Thymus (tissue), 11 donors: ENCODE data around the gene POPDC2. TPM values are rescaled to one million over a fixed set of nuclear protein-coding genes. Genes with fewer than 3 reads are reported as not detected.
"Not testable (repeated sequence)": the region's sequence is repeated elsewhere in the genome, so short reads cannot be mapped to it uniquely, and the experiment has no call there.

Experiments
- DNase-seq, 9 donors: peaks; one replicate each; pipeline ENCODE4 v3.0.0-alpha.2; 2013; ENCODE audit warnings: low spot score in 9 of 9, low read depth in 6 of 9, missing footprints in 1 of 9
- H3K27ac ChIP-seq, 2 donors: one replicate each; pipeline ENCODE4 v1.5.1; 2013; ENCODE audit warnings: control low read depth in 1 of 2, low read depth in 1 of 2, low read length in 1 of 2, mild to moderate bottlenecking in 1 of 2, moderate library complexity in 1 of 2
- H3K27me3 ChIP-seq, 2 donors: one replicate each; pipeline ENCODE4 v1.5.1; 2013; ENCODE audit warnings: low read length in 1 of 2; ENCODE audit not compliant: control insufficient read depth in 2 of 2, insufficient read depth in 1 of 2
- H3K36me3 ChIP-seq, 2 donors: one replicate each; pipeline ENCODE4 v1.5.1; 2013; ENCODE audit warnings: low read length in 1 of 2, mild to moderate bottlenecking in 1 of 2, moderate library complexity in 1 of 2; ENCODE audit not compliant: control insufficient read depth in 2 of 2, insufficient read depth in 2 of 2
- H3K4me1 ChIP-seq, 2 donors: one replicate each; pipeline ENCODE4 v1.5.1; 2013; ENCODE audit warnings: low read length in 2 of 2; ENCODE audit not compliant: control insufficient read depth in 2 of 2, insufficient read depth in 2 of 2
- H3K4me3 ChIP-seq, 2 donors: one replicate each; pipeline ENCODE4 v1.5.1; 2013; ENCODE audit warnings: low read length in 2 of 2, control low read depth in 1 of 2, mild to moderate bottlenecking in 1 of 2
- H3K9me3 ChIP-seq, 2 donors: one replicate each; pipeline ENCODE4 v1.5.1; 2013; ENCODE audit warnings: low read length in 1 of 2, mild to moderate bottlenecking in 1 of 2; ENCODE audit not compliant: control insufficient read depth in 2 of 2, insufficient read depth in 1 of 2
- WGBS: extraction: QIAGEN DNeasy Blood & Tissue Kit; methylation state at CpG from one replicate; pipeline ENCODE4 v1.1.7; 2013; 5-methylcytosine and 5-hydroxymethylcytosine counted together
- polyA plus RNA-seq: library from polyadenylated mRNA; stranded (reverse); fragments of 200-250 nt; gene quantifications from one replicate; pipeline ENCODE4 v1.2.3, GENCODE V29; 2013
- total RNA-seq: library from RNA; stranded (reverse); fragments of 120-200 nt; gene quantifications from one replicate; pipeline ENCODE4 v1.2.4, GENCODE V29; 2013
- donor health status: healthy.

The POPDC2 gene
- total and polyA plus RNA-seq, 2 donors, result 3.0 to 8.4 TPM

GRCh38 chr3:119690043-119690656, 29.8 kb upstream of the POPDC2 start:
- 64% methylated on average over 4 of the region's 4 CpGs for WGBS
- Histone ChIP-seq H3K4me3 (no peak overlapping the region), H3K36me3 (no peaks in the 10 kb centered on the region), H3K27me3 (no peaks in the 10 kb centered on the region), H3K9me3 (peaks cover 0 to 4% of the 10 kb centered on the region in 2 donors), H3K4me1 (no peaks in the 10 kb centered on the region), H3K27ac (no peak overlapping the region)
- DNase-seq, result no peak

GRCh38 chr3:119683421-119683820, 23.0 kb upstream of the POPDC2 start:
- Histone ChIP-seq H3K4me1 (no peaks in the 10 kb centered on the region), H3K27ac (no peak overlapping the region), H3K9me3 (peaks cover 0 to 4% of the 10 kb centered on the region in 2 donors), H3K27me3 (no peaks in the 10 kb centered on the region), H3K36me3 (no peaks in the 10 kb centered on the region), H3K4me3 (no peak overlapping the region)
- DNase-seq, result no peak
- 75% methylated on average over 1 of the region's 1 CpG for WGBS

- Histone ChIP-seq H3K4me3 (no peak overlapping the region), H3K27me3 (no peaks in the 10 kb centered on the region), H3K9me3 (no peaks in the 10 kb centered on the region), H3K4me1 (peaks cover under 1 to 4% of the 10 kb centered on the region in 2 donors), H3K27ac (no peak overlapping the region), H3K36me3 (no peaks in the 10 kb centered on the region)
- WGBS, result 66% methylated on average over 1 of the region's 1 CpG
- peak in 1 of 9 donors; percentile 40 for DNase-seq
These were observed 20.9 kb upstream of the POPDC2 start for GRCh38 chr3:119681279-119681678.

GRCh38 chr3:119679874-119680273, 19.5 kb upstream of the POPDC2 start:
- Histone ChIP-seq H3K4me1 (peaks cover 7 to 11% of the 10 kb centered on the region in 2 donors), H3K27ac (no peak overlapping the region), H3K4me3 (no peak overlapping the region), H3K27me3 (no peaks in the 10 kb centered on the region), H3K9me3 (no peaks in the 10 kb centered on the region), H3K36me3 (no peaks in the 10 kb centered on the region)
- DNase-seq, result no peak

GRCh38 chr3:119678209-119678608, 17.8 kb upstream of the POPDC2 start:
- WGBS, result 99% methylated on average over 10 of the region's 10 CpGs
- not testable (repeated sequence) for H3K27ac ChIP-seq, H3K4me3 ChIP-seq, H3K27me3 ChIP-seq, DNase-seq, H3K9me3 ChIP-seq
- Histone ChIP-seq H3K36me3 (peaks cover 16% of the 10 kb centered on the region in 2 donors), H3K4me1 (peaks cover 7 to 11% of the 10 kb centered on the region in 2 donors)

- peak overlapping the region; percentile 88 to 89 for H3K27ac ChIP-seq
- H3K36me3 ChIP-seq, result peaks cover 19 to 22% of the 10 kb centered on the region in 2 donors
- peak in 1 of 9 donors; percentile 19 for DNase-seq
- no peaks in the 10 kb centered on the region for H3K9me3 ChIP-seq
- WGBS, result 8% methylated on average over 6 of the region's 6 CpGs
- H3K4me3 ChIP-seq, result peak overlapping the region; percentile 78 to 88
- H3K27me3 ChIP-seq, result no peaks in the 10 kb centered on the region
- H3K4me1 ChIP-seq, result peaks cover 7 to 11% of the 10 kb centered on the region in 2 donors
These were observed 17.2 kb upstream of the POPDC2 start for GRCh38 chr3:119677641-119677934.

- H3K4me3 ChIP-seq, result peak within 1 kb of the TSS; percentile 78 to 88
- peak within 1 kb of the TSS; percentile 88 to 95 for H3K27ac ChIP-seq
- WGBS, result under 1% methylated on average over 54 of the region's 54 CpGs
- H3K36me3 ChIP-seq, result peaks cover 19 to 22% of the 10 kb centered on the region in 2 donors
- H3K9me3 ChIP-seq, result no peaks in the 10 kb centered on the region
- H3K27me3 ChIP-seq, result no peaks in the 10 kb centered on the region
- DNase-seq, result peak; percentile 90 to 99 (median 96)
- peaks cover 7 to 11% of the 10 kb centered on the region in 2 donors for H3K4me1 ChIP-seq
These were observed 16.6 kb upstream of the POPDC2 start, which contains the start of gene COX17 for GRCh38 chr3:119676771-119677640. Gene COX17 (minus strand): TSS chr3:119677406. CDS start chr3:119677310, 96 bp downstream.

GRCh38 chr3:119676020-119676419, 15.6 kb upstream of the POPDC2 start:
- peaks cover 7 to 11% of the 10 kb centered on the region in 2 donors for H3K4me1 ChIP-seq
- H3K9me3 ChIP-seq, result no peaks in the 10 kb centered on the region
- peaks cover 19 to 30% of the 10 kb centered on the region in 2 donors for H3K36me3 ChIP-seq
- H3K27ac ChIP-seq, result no peak overlapping the region
- no peaks in the 10 kb centered on the region for H3K27me3 ChIP-seq
- peak overlapping the region; percentile 78 to 88 for H3K4me3 ChIP-seq
- DNase-seq, result no peak
- 97% methylated on average over 1 of the region's 1 CpG for WGBS

GRCh38 chr3:119675188-119675874, 14.9 kb upstream of the POPDC2 start:
- Histone ChIP-seq H3K4me1 (peaks cover 7 to 11% of the 10 kb centered on the region in 2 donors), H3K36me3 (peaks cover 19 to 34% of the 10 kb centered on the region in 2 donors), H3K27me3 (no peaks in the 10 kb centered on the region), H3K4me3 (no peak overlapping the region), H3K27ac (no peak overlapping the region), H3K9me3 (no peaks in the 10 kb centered on the region)
- DNase-seq, result no peak
- WGBS, result 88% methylated on average over 5 of the region's 5 CpGs
